Astrocyte (in vitro differentiated cells and primary cell): ENCODE measurements around the gene AP1G2. TPM values are rescaled to one million over a fixed set of nuclear protein-coding genes. Genes with fewer than 3 reads are reported as not detected.
A peak's percentile ranks its signal among the peaks of the same experiment; 100 is the strongest.

ENCODE experiments used
- DNase-seq: peaks from one replicate; pipeline ENCODE4 v3.0.0-alpha.2; 2010; ENCODE audit warnings: low read depth
- FAIRE-seq: peaks from 2 replicates; lab custom pipeline; 2011; peaks lifted over from hg19 to GRCh38; lab: Jason Lieb, UNC
- H2AFZ ChIP-seq: 2 replicates; pipeline ENCODE4 v1.6.0; 2012; ENCODE audit warnings: low read depth, low read length, inconsistent platforms
- H3K27ac ChIP-seq: 2 replicates; pipeline ENCODE4 v1.5.1; 2011; ENCODE audit warnings: low read depth, low read length, inconsistent platforms
- H3K27me3 ChIP-seq: 2 replicates; pipeline ENCODE4 v1.6.0; 2011; ENCODE audit warnings: low read length, inconsistent platforms; ENCODE audit not compliant: insufficient read depth
- H3K36me3 ChIP-seq: 2 replicates; pipeline ENCODE4 v1.5.1; 2011; ENCODE audit warnings: low read length, inconsistent platforms; ENCODE audit not compliant: insufficient read depth
- H3K4me1 ChIP-seq: 2 replicates; pipeline ENCODE4 v1.5.1; 2011; ENCODE audit warnings: low read length, inconsistent platforms; ENCODE audit not compliant: insufficient read depth
- H3K4me2 ChIP-seq: 2 replicates; pipeline ENCODE4 v1.6.0; 2012; ENCODE audit warnings: low read length, inconsistent platforms
- H3K4me3 ChIP-seq: 2 replicates; pipeline ENCODE4 v1.5.1; 2011; ENCODE audit warnings: low read depth, mild to moderate bottlenecking, low read length, inconsistent platforms; ENCODE audit not compliant: insufficient read depth
- H3K79me2 ChIP-seq: 2 replicates; pipeline ENCODE4 v1.6.0; 2012; ENCODE audit warnings: mild to moderate bottlenecking, low read length, inconsistent platforms; ENCODE audit not compliant: insufficient read depth
- H3K9ac ChIP-seq: 2 replicates; pipeline ENCODE4 v1.6.0; 2012; ENCODE audit warnings: mild to moderate bottlenecking, low read length, inconsistent platforms
- H3K9me3 ChIP-seq: 2 replicates; pipeline ENCODE4 v1.5.1; 2012; ENCODE audit warnings: low read depth, mild to moderate bottlenecking, low read length, inconsistent platforms; ENCODE audit not compliant: insufficient read depth
- H4K20me1 ChIP-seq: 2 replicates; pipeline ENCODE4 v1.6.0; 2012; ENCODE audit warnings: low read length, inconsistent platforms; ENCODE audit not compliant: insufficient read depth
- H3K27ac Mint-ChIP-seq: one replicate; pipeline ENCODE4 v1.8.0; 2021; ENCODE audit warnings: mild to moderate bottlenecking, mixed read lengths; ENCODE audit not compliant: unreplicated experiment
- H3K27me3 Mint-ChIP-seq: one replicate; pipeline ENCODE4 v1.8.0; 2021; ENCODE audit warnings: low read depth, mixed read lengths; ENCODE audit not compliant: unreplicated experiment
- H3K36me3 Mint-ChIP-seq: one replicate; pipeline ENCODE4 v1.8.0; 2021; ENCODE audit warnings: low read depth, mixed read lengths; ENCODE audit not compliant: unreplicated experiment
- H3K4me1 Mint-ChIP-seq: one replicate; pipeline ENCODE4 v1.8.0; 2021; ENCODE audit warnings: low read depth, mixed read lengths; ENCODE audit not compliant: unreplicated experiment
- H3K4me3 Mint-ChIP-seq: one replicate; pipeline ENCODE4 v1.8.0; 2021; ENCODE audit warnings: mild to moderate bottlenecking, moderate library complexity, mixed read lengths; ENCODE audit not compliant: unreplicated experiment
- H3K9me3 Mint-ChIP-seq: one replicate; pipeline ENCODE4 v1.8.0; 2021; ENCODE audit warnings: mild to moderate bottlenecking, mixed read lengths; ENCODE audit not compliant: unreplicated experiment
- CTCF ChIP-seq: IDR thresholded peaks from 2 replicates; pipeline ENCODE4 v1.5.1; 2011; ENCODE audit warnings: low read depth, mild to moderate bottlenecking, inconsistent platforms, low read length, moderate library complexity; ENCODE audit not compliant: insufficient read depth
- EZH2 ChIP-seq: IDR thresholded peaks from 2 replicates; pipeline ENCODE4 v1.6.1; 2012; ENCODE audit warnings: mild to moderate bottlenecking, low read length, inconsistent platforms; ENCODE audit not compliant: insufficient read depth
- total RNA-seq: library from RNA; stranded (reverse); gene quantifications from 2 replicates; pipeline ENCODE4 v1.2.1, GENCODE V29; 2021

The AP1G2 gene
- total RNA-seq, 1 donor from 2014 or later, result 80.9 TPM

GRCh38 chr14:23518709-23519108, 48.9 kb downstream of the AP1G2 start:
- Histone ChIP-seq H3K4me1 (no peaks in the 10 kb centered on the region), H2AFZ (no peak overlapping the region), H3K4me2 (no peak overlapping the region), H3K9ac (no peak overlapping the region), H4K20me1 (no peaks in the 10 kb centered on the region), H3K36me3 (no peaks in the 10 kb centered on the region), H3K27me3 (no peaks in the 10 kb centered on the region), H3K27ac (no peak overlapping the region), H3K9me3 (no peaks in the 10 kb centered on the region), H3K79me2 (no peaks in the 10 kb centered on the region), H3K4me3 (no peak overlapping the region)
- Mint-ChIP-seq H3K9me3 (peaks cover 7% of the 10 kb centered on the region), H3K36me3 (peaks cover 20% of the 10 kb centered on the region), H3K27me3 (peaks cover 9% of the 10 kb centered on the region), H3K4me1 (peaks cover 18% of the 10 kb centered on the region), H3K27ac (no peak overlapping the region), H3K4me3 (no peak overlapping the region)
- TF ChIP-seq CTCF (no peak), EZH2 (no peak)
- DNase-seq (no peak), FAIRE-seq (no peak)

GRCh38 chr14:23517650-23518326, 49.8 kb downstream of the AP1G2 start:
- no peak overlapping the region for H3K4me2 ChIP-seq
- H3K9ac ChIP-seq, result no peak overlapping the region
- no peaks in the 10 kb centered on the region for H3K27me3 ChIP-seq
- no peak for TF ChIP-seq EZH2
- no peaks in the 10 kb centered on the region for H3K4me1 ChIP-seq
- H3K27me3 Mint-ChIP-seq, result peaks cover 10% of the 10 kb centered on the region
- peaks cover 21% of the 10 kb centered on the region for H3K36me3 Mint-ChIP-seq
- no peaks in the 10 kb centered on the region for H4K20me1 ChIP-seq
- H3K4me1 Mint-ChIP-seq, result peaks cover 18% of the 10 kb centered on the region
- no peak overlapping the region for H3K4me3 Mint-ChIP-seq
- no peak overlapping the region for H2AFZ ChIP-seq
- no peak overlapping the region for H3K4me3 ChIP-seq
- H3K27ac Mint-ChIP-seq, result peak overlapping the region; percentile 22
- H3K79me2 ChIP-seq, result no peaks in the 10 kb centered on the region
- no peak for DNase-seq
- H3K9me3 Mint-ChIP-seq, result peaks cover 7% of the 10 kb centered on the region
- FAIRE-seq, result no peak
- H3K9me3 ChIP-seq, result no peaks in the 10 kb centered on the region
- no peak overlapping the region for H3K27ac ChIP-seq
- H3K36me3 ChIP-seq, result no peaks in the 10 kb centered on the region

GRCh38 chr14:23514644-23514957, 53.0 kb downstream of the AP1G2 start:
- H3K4me3 Mint-ChIP-seq, result no peak overlapping the region
- Histone ChIP-seq H3K4me1 (no peaks in the 10 kb centered on the region), H3K36me3 (no peaks in the 10 kb centered on the region), H3K4me2 (no peak overlapping the region), H3K9me3 (no peaks in the 10 kb centered on the region), H2AFZ (no peak overlapping the region), H3K79me2 (no peaks in the 10 kb centered on the region), H3K4me3 (no peak overlapping the region), H3K27ac (no peak overlapping the region), H3K27me3 (no peaks in the 10 kb centered on the region), H3K9ac (no peak overlapping the region), H4K20me1 (no peaks in the 10 kb centered on the region)
- H3K36me3 Mint-ChIP-seq, result peaks cover 26% of the 10 kb centered on the region
- FAIRE-seq (no peak), DNase-seq (no peak)
- peaks cover 5% of the 10 kb centered on the region for H3K9me3 Mint-ChIP-seq
- peaks cover 12% of the 10 kb centered on the region for H3K27me3 Mint-ChIP-seq
- peaks cover 17% of the 10 kb centered on the region for H3K4me1 Mint-ChIP-seq
- TF ChIP-seq EZH2 (no peak), CTCF (no peak)
- H3K27ac Mint-ChIP-seq, result no peak overlapping the region
